GM04504 (cell line): ENCODE data around the gene SESTD1.

ENCODE experiments used
- DNase-seq: peaks from one replicate; pipeline ENCODE4 v3.0.0-alpha.2; 2012; ENCODE audit warnings: low read depth

SESTD1 gene, protein sequence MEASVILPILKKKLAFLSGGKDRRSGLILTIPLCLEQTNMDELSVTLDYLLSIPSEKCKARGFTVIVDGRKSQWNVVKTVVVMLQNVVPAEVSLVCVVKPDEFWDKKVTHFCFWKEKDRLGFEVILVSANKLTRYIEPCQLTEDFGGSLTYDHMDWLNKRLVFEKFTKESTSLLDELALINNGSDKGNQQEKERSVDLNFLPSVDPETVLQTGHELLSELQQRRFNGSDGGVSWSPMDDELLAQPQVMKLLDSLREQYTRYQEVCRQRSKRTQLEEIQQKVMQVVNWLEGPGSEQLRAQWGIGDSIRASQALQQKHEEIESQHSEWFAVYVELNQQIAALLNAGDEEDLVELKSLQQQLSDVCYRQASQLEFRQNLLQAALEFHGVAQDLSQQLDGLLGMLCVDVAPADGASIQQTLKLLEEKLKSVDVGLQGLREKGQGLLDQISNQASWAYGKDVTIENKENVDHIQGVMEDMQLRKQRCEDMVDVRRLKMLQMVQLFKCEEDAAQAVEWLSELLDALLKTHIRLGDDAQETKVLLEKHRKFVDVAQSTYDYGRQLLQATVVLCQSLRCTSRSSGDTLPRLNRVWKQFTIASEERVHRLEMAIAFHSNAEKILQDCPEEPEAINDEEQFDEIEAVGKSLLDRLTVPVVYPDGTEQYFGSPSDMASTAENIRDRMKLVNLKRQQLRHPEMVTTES

GRCh38 chr2:179264368-179265081, at the start of gene SESTD1:
Gene SESTD1 (minus strand): TSS chr2:179264832. CDS start chr2:179191841, 72,991 bp downstream.
- DNase-seq = peak; percentile 14

- no peak for DNase-seq
Observed at GRCh38 chr2:179313057-179313456, 48.4 kb upstream of the SESTD1 start.

DNA sequence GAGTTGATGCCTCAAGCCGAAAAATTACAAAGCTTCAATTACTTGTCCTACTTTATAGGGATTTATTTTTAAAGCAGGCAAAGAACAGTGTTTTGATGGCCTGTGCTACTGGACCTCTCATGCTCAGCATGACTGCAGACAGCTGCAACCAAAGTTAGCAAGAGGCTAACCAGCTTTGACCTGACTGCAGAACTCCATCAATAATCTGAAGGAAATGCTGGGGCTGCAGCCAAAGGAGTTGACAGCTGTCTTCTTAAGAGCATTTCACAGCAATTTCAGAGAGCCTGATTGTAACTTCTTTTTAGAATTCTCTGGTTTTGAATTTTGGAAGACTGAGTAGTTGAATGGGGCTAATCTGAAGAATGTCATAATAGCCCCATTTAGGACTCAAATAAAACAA, 46.5 kb upstream of the SESTD1 start:
- no peak for DNase-seq

- DNase-seq = no peak
Observed at GRCh38 chr2:179307616-179308371, 43.2 kb upstream of the SESTD1 start.

DNA sequence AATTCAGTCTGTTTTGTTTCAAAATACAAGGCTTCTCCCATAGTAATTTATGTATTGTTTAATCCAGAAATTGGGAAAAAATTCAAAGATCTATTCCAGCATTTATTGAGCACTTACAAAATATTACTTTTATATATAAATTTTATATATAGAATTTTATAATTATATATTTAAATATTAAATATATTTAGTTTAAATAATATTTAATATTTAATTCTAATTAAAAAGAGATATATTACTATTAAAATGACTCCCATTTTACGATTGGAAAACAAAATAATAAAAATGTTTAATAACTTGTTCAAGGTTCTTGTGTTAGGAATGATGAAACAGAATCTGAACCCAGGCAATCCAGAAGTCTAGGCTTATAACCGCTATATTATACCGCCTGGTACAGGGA, 40.5 kb upstream of the SESTD1 start:
- no peak for DNase-seq

- DNase-seq = no peak
Observed at GRCh38 chr2:179304424-179304823, 39.8 kb upstream of the SESTD1 start.

- peak; percentile 1 for DNase-seq
Observed at GRCh38 chr2:179302764-179303571, 38.3 kb upstream of the SESTD1 start.

DNA sequence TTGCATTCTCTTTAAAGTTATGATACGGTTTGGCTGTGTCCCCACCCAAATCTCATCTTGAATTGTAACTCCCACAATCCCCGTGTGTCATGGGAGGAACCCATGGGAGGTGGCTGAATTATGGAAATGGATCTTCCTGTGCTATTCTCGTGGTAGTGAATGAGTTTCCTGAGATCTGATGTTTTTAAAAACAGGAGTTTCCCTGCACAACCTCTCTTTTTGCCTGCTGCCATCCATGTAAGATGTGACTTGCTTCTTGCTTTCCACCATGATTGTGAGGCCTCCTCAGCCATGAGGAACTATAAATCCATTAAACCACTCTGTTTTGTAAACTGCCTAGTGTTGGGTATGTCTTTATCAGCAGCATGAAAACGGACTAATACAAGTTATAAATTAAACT, 37.5 kb upstream of the SESTD1 start:
- no peak for DNase-seq

DNA sequence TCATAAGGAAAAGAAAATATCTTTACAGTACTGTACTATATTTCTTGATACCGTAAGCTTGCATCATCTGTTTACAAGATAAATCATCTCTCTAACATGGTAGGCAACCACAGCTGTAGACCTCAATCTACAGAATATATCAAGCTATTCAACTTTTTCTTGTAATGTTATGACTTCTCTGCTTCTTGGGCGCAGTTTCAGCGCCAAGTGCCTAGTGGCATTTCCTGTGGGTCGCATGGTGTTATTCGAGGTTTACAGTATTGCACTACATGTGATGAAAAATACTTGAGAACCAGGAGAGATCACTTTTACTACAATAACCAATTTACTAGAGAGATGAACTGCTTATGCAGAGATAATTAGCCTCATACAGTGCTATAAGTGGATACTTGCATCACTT, 34.0 kb upstream of the SESTD1 start:
- DNase-seq = no peak

DNA sequence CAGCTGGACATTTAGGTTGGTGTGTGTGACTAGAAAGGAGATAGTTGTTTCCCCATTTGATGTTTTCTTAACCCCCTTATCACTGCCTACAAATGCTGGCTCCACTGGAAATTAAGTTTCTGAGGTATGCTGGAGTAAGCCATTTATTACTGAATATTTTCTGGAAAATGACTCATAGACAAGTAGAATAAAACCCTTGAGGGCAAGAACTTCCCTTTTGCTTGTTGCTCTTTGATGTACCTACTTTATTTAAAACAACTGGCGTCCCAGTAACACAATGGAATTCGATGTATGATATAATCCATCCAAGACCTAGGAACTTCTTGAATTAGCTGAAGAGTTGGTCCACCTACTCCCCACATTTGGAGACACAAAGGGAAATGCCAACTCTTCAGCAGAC, 33.3 kb upstream of the SESTD1 start:
- no peak for DNase-seq

DNA sequence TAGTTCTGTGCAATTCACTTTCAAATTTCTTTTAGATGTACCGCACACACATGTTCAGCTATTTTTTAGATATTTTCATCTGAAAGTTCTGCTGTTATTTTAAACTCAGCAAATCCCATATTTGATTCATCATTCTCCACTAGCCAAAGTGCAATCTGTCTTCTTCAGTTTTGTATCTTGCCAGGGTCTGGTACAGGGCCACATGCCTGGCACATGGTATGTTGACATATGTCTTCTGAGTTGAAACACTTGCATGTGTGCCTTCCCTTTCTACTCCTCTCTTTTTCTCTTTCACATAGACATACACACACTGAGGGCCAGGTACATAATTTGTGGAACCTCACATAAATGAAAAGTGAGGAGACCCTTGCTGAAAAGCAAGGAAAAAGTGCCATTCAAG, 25.7 kb upstream of the SESTD1 start:
- no peak for DNase-seq

DNA sequence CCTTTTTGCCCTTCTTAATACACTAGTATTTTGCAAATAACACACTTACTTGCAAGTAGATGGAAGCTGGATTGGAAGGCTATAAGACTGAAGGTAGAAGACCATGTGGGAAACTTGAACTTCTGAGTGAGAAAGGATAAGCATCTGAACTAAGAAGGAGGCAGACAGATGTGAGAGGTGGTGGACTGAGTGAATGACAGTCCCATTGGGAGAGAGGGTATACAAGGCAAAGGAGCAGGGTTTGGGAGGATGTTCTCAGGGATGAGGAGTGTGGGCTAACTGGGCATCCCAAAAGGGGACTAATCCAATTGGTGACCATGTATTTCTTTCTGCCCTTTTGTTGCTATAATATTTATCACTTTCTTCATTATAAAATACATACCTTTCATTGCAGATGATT, 20.4 kb upstream of the SESTD1 start:
- no peak for DNase-seq

DNA sequence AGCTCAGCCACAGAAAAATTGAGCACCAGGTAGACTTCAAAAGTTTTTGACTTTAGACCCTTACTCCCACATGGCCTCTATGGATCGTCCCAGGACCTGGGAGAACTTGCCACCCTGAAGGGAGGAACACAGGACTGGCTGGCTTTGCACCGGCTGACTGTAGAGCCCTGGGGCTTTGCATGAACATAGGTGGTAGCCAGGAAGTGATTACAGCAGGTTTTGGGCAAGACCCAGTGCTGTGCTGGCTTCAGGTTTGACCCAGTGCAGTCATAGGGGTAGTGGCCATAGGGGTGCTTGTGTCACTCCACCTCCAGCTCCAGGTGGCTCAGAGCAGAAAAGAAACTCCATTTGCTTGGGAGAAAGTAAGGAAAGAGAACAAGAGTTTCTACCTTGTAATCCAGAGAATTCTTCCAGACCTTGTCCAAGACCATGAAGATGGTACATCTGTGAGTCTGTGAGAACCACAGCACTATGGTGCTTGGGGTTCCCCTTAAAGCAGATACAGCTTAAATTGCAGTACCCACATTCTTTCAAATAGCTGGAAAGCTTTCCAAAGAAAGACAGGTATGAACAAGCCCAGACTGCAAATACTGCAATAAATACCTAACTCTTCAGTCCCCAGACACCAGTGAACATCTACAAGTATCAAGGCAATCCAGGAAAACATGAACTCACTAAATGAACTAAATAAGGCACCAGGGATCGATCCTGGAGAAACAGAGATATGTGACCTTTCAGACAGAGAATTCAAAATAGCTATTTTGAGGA, 13.0 kb upstream of the SESTD1 start:
- DNase-seq = no peak

- no peak for DNase-seq
Observed at GRCh38 chr2:179275253-179276012, 10.8 kb upstream of the SESTD1 start.

GRCh38 chr2:179274749-179275148, 10.1 kb upstream of the SESTD1 start:
- DNase-seq = no peak

DNA sequence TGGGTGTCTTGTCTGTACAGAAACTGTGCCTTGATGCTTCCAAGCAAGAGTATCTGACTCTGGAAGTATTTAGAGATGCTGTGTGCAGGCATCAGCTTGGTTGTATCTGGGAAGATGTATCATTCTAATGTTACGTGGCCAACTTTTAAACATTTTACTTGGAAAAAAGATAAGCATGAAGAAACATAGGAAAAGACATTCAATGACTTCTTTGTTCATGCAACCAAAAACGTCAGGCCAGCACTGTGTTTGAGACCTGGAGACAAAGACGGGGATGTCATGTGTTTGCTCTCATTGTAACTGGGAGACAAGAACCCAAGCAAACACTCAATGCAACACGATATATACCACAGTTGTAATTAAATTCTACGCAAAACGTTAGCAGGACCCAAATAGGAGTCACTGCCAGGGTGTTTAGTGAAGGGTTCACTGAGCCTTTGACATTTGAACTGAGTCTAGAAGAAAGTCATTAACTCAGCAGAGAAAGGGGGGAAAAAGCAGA, 8.9 kb upstream of the SESTD1 start:
- no peak for DNase-seq

DNA sequence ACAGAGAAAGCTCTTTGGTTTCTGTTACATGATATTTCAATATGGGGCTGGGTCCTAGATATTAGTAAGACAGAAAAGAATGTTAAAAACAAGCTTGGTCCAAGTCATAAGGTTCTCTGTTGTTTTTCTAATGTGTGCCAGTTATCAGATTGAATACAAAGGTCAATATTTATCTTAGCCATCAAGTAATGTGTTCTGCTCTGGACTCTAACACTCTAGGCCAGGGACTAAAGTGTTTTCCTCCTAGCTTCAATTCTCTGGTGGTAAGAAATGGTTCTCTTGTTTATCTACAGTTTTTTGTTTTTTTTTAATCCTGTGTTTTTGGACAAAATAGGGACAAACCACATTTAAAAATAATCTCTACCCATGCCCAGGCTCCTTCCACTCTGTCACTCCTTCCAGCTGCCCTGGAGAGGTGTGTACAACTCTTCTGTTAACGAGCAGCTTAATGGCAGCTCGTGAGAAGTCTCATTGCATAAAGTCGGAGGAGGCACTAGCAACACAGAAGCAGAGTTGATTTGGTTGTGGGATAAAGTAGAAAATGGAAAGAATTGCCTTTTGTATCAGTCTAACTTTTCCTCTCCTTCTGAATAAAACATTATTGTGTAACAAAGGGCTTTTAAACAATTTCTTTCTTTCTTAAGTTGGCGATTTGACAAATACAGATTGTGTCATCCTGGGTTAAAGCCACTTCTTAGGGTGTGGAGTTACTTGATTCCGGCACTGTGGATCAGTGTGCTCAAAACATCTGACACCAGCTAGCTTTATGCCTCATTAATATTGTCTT, 8.0 kb upstream of the SESTD1 start:
- DNase-seq = peak; percentile 42

DNA sequence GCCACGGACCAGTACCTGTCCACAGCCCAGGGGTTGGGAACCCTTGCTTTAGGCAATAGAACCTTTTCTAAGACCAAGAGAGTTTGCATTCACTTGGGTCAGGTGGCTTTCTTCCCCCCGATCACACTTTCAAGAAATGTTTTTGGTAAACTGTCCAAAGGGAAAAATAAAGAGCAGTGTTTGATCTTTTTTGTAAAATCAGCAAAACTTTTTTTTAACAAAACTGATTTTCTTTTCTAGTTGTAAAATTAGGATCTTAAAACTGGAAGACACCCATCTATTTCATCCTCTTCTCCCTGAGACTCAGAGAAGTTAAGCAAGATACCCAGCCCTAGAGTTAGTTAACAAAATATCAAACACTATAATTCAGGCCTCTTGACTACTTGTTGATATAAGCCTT, 6.1 kb upstream of the SESTD1 start:
- no peak for DNase-seq
